IPS DF 6.9 (cell line): ENCODE measurements around the gene NRG4.
"Not testable (repeated sequence)": the region's sequence is repeated elsewhere in the genome, so short reads cannot be mapped to it uniquely, and the experiment has no call there.

Source experiments
- DNase-seq: peaks from one replicate; pipeline ENCODE4 v3.0.0-alpha.2; 2013; ENCODE audit warnings: low read depth, low spot score
- H3K27ac ChIP-seq: one replicate; pipeline ENCODE4 v1.5.1; 2013; ENCODE audit warnings: low read length, control low read depth
- H3K27me3 ChIP-seq: 2 replicates; pipeline ENCODE4 v1.6.1; 2013; ENCODE audit warnings: mild to moderate bottlenecking, low read length; ENCODE audit not compliant: control insufficient read depth, insufficient read depth
- H3K36me3 ChIP-seq: 2 replicates; pipeline ENCODE4 v1.6.1; 2013; ENCODE audit warnings: low read length; ENCODE audit not compliant: control insufficient read depth, insufficient read depth
- H3K4me1 ChIP-seq: 2 replicates; pipeline ENCODE4 v1.6.1; 2013; ENCODE audit warnings: low read length; ENCODE audit not compliant: control insufficient read depth, insufficient read depth
- H3K4me3 ChIP-seq: 2 replicates; pipeline ENCODE4 v1.5.1; 2013; ENCODE audit warnings: mild to moderate bottlenecking, low read length
- H3K9me3 ChIP-seq: 2 replicates; pipeline ENCODE4 v1.6.1; 2013; ENCODE audit warnings: low read length, inconsistent platforms; ENCODE audit not compliant: control insufficient read depth, insufficient read depth
- WGBS: extraction: QIAGEN DNeasy Blood & Tissue Kit; methylation state at CpG from one replicate; pipeline ENCODE4 v1.1.7; 2013; ENCODE audit warnings: mixed read lengths, missing lambda C conversion rate; ENCODE audit not compliant: insufficient read length, insufficient coverage; 5-methylcytosine and 5-hydroxymethylcytosine counted together

The NRG4 gene

GRCh38 chr15:75927601-75928000, 84.6 kb downstream of the NRG4 start:
- no peaks in the 10 kb centered on the region for H3K9me3 ChIP-seq
- peaks cover 4% of the 10 kb centered on the region; the same call in 1 of the 2 replicates for H3K36me3 ChIP-seq
- WGBS = no CpG with 5 or more reads among the region's 4 CpGs
- no peak overlapping the region for H3K4me3 ChIP-seq
- H3K27ac ChIP-seq = no peak overlapping the region
- no peaks in the 10 kb centered on the region for H3K27me3 ChIP-seq
- DNase-seq = no peak
- no peaks in the 10 kb centered on the region; the same call in 1 of the 2 replicates for H3K4me1 ChIP-seq

- DNase-seq = no peak
- Histone ChIP-seq H3K27me3 (no peaks in the 10 kb centered on the region), H3K4me1 (no peaks in the 10 kb centered on the region; the same call in 1 of the 2 replicates), H3K9me3 (no peaks in the 10 kb centered on the region), H3K36me3 (peaks cover 6% of the 10 kb centered on the region; the same call in 1 of the 2 replicates), H3K27ac (no peak overlapping the region), H3K4me3 (no peak overlapping the region)
- WGBS = no CpG with 5 or more reads among the region's 3 CpGs
These were observed 85.3 kb downstream of the NRG4 start for GRCh38 chr15:75926931-75927330.

DNA sequence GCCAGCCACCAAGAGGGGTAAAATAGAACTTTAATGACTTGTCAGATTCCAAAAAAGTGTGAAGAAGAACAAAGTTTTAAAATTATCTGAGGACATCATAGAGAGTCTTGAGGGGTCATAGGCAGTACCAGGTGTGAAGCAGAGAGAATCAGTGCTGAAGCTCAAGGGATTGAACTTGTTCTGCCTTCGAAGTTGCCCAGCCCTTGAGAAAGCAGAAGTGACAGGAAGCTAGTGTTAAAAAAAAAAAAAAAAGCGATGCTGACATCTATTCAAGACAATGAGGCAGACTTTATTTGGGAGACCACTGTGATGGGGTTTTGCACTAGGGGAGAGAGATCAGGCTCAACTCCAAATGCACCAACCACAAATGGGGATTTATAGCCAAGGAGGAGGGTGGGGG, 86.8 kb downstream of the NRG4 start:
- Histone ChIP-seq H3K27me3 (no peaks in the 10 kb centered on the region), H3K9me3 (no peaks in the 10 kb centered on the region), H3K36me3 (peaks cover 6% of the 10 kb centered on the region; the same call in 1 of the 2 replicates), H3K27ac (no peak overlapping the region), H3K4me1 (no peaks in the 10 kb centered on the region; the same call in 1 of the 2 replicates), H3K4me3 (no peak overlapping the region)
- no CpG with 5 or more reads among the region's 2 CpGs for WGBS
- DNase-seq = no peak

DNA sequence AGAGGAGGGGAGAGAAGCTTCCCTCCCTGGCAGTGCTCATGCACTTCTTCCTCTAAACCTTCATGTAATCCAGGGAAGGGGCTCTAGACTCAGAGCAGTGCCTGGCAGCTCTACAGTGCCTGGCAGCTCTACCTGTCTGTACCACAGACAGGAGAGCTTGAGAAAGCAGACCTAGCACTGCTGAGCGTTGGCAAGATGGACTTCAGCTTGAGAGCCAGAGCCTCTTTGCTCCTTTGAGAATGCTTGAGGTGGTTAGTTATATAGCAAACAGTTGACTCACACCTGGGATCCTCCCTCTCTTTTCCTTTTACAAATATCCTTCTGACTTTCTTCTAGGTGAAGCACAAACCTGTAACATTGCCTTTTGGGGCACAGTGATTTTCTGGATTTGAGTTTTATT, 87.6 kb downstream of the NRG4 start:
- no peak for DNase-seq
- Histone ChIP-seq H3K4me3 (no peak overlapping the region), H3K27me3 (no peaks in the 10 kb centered on the region), H3K9me3 (no peaks in the 10 kb centered on the region), H3K36me3 (peaks cover 3% of the 10 kb centered on the region; the same call in 1 of the 2 replicates), H3K27ac (no peak overlapping the region), H3K4me1 (no peaks in the 10 kb centered on the region; the same call in 1 of the 2 replicates)
- no CpG with 5 or more reads among the region's 1 CpG for WGBS

- DNase-seq = no peak
- 100% methylated on average over 2 of the region's 4 CpGs for WGBS
These were observed 88.5 kb downstream of the NRG4 start for GRCh38 chr15:75923756-75924155.

GRCh38 chr15:75921732-75922703, 90.2 kb downstream of the NRG4 start:
- Histone ChIP-seq H3K9me3 (no peaks in the 10 kb centered on the region), H3K36me3 (peaks cover 3% of the 10 kb centered on the region; the same call in 1 of the 2 replicates), H3K27me3 (no peaks in the 10 kb centered on the region), H3K4me1 (no peaks in the 10 kb centered on the region; the same call in 1 of the 2 replicates), H3K27ac (no peak overlapping the region), H3K4me3 (no peak overlapping the region)
- DNase-seq = no peak
- no CpG with 5 or more reads among the region's 9 CpGs for WGBS

More at GRCh38 chr15:75923756-75924155, 88.5 kb downstream of the NRG4 start:
- Histone ChIP-seq H3K36me3 (peaks cover 3% of the 10 kb centered on the region; the same call in 1 of the 2 replicates), H3K9me3 (no peaks in the 10 kb centered on the region), H3K4me3 (no peak overlapping the region), H3K4me1 (no peaks in the 10 kb centered on the region; the same call in 1 of the 2 replicates), H3K27me3 (no peaks in the 10 kb centered on the region), H3K27ac (no peak overlapping the region)

DNA sequence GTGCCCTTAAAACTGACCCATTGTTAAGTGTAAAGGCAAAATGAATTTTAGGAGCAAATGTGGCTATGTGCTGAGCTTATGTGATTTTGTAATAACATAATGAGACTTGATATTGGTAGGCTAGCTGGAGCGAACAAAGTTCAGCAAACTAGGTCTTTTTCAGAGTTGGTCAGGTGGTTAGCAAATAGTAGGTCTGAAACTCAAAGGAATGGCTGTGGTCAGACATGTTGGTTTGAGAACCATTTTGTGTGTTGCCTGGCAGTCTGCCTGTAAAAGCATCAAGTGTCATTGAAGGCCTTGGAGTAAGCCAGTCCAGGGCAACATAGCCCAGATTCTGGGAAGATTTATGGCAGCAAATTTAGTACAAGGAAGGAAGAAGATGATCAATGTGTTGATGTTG, 92.1 kb downstream of the NRG4 start:
- Histone ChIP-seq H3K9me3 (no peaks in the 10 kb centered on the region), H3K4me3 (no peak overlapping the region), H3K27ac (no peak overlapping the region), H3K27me3 (no peaks in the 10 kb centered on the region), H3K4me1 (no peaks in the 10 kb centered on the region), H3K36me3 (peaks cover 7% of the 10 kb centered on the region; the same call in 1 of the 2 replicates)
- no peak for DNase-seq
- WGBS = no CpG with 5 or more reads among the region's 1 CpG

GRCh38 chr15:75918135-75918534, 94.1 kb downstream of the NRG4 start:
- Histone ChIP-seq H3K4me1 (no peaks in the 10 kb centered on the region), H3K27ac (no peak overlapping the region), H3K4me3 (no peak overlapping the region), H3K27me3 (no peaks in the 10 kb centered on the region), H3K9me3 (no peaks in the 10 kb centered on the region), H3K36me3 (peaks cover 7% of the 10 kb centered on the region; the same call in 1 of the 2 replicates)
- DNase-seq = no peak
- no CpG with 5 or more reads among the region's 1 CpG for WGBS

GRCh38 chr15:75916978-75917377, 95.2 kb downstream of the NRG4 start:
- H3K36me3 ChIP-seq = peaks cover 4% of the 10 kb centered on the region; the same call in 1 of the 2 replicates
- no peaks in the 10 kb centered on the region for H3K4me1 ChIP-seq
- no peaks in the 10 kb centered on the region for H3K27me3 ChIP-seq
- no peak overlapping the region for H3K27ac ChIP-seq
- no peak overlapping the region for H3K4me3 ChIP-seq
- DNase-seq = no peak
- WGBS = no CpG with 5 or more reads among the region's 1 CpG
- no peaks in the 10 kb centered on the region for H3K9me3 ChIP-seq

- WGBS = no CpG with 5 or more reads among the region's 3 CpGs
- H3K27ac ChIP-seq, H3K36me3 ChIP-seq, H3K4me3 ChIP-seq, H3K27me3 ChIP-seq, DNase-seq, H3K4me1 ChIP-seq, H3K9me3 ChIP-seq: not testable (repeated sequence)
These were observed 101.9 kb downstream of the NRG4 start for GRCh38 chr15:75910355-75910754.
